ENCODE measurements around the gene COX4I2. TPM values are rescaled to one million over a fixed set of nuclear protein-coding genes. Genes with fewer than 3 reads are reported as not detected.
"Not testable (repeated sequence)": the region's sequence is repeated elsewhere in the genome, so short reads cannot be mapped to it uniquely, and the experiment has no call there.

The COX4I2 gene
- total RNA-seq, 1 experiment from 2014 or later = not detected

- Histone ChIP-seq H3K27me3 (no peaks in the 10 kb centered on the region), H3K4me3 (peak within 1 kb of the TSS; percentile 69), H3K9me3 (no peaks in the 10 kb centered on the region), H3K36me3 (peaks cover 18% of the 10 kb centered on the region)
- DNase-seq = peak; percentile 97
Observed at GRCh38 chr20:31605031-31605901, 32.4 kb upstream of the COX4I2 start, which contains the start of gene ID1. Gene ID1 (plus strand): TSS chr20:31605289. CDS start chr20:31605388, 99 bp downstream.

- Histone ChIP-seq H3K4me3 (peak overlapping the region; percentile 69), H3K36me3 (peaks cover 18% of the 10 kb centered on the region), H3K9me3 (no peaks in the 10 kb centered on the region), H3K27me3 (no peaks in the 10 kb centered on the region)
- peak; percentile 22 for DNase-seq
Observed at GRCh38 chr20:31605902-31606803, 31.6 kb upstream of the COX4I2 start.

GRCh38 chr20:31606804-31607639 lies 30.7 kb upstream of the COX4I2 start:
- H3K36me3 ChIP-seq = peaks cover 18% of the 10 kb centered on the region
- DNase-seq = peak; percentile 74
- H3K27me3 ChIP-seq = no peaks in the 10 kb centered on the region
- H3K4me3 ChIP-seq = peak overlapping the region; percentile 69
- H3K9me3 ChIP-seq = no peaks in the 10 kb centered on the region

GRCh38 chr20:31607640-31608250 lies 30.0 kb upstream of the COX4I2 start:
- H3K4me3 ChIP-seq = peak overlapping the region; percentile 69
- no peak for DNase-seq
- H3K27me3 ChIP-seq = no peaks in the 10 kb centered on the region
- no peaks in the 10 kb centered on the region for H3K9me3 ChIP-seq
- peaks cover 18% of the 10 kb centered on the region for H3K36me3 ChIP-seq

GRCh38 chr20:31608251-31608945 lies 29.3 kb upstream of the COX4I2 start:
- no peak overlapping the region for H3K4me3 ChIP-seq
- H3K27me3 ChIP-seq = no peaks in the 10 kb centered on the region
- no peaks in the 10 kb centered on the region for H3K9me3 ChIP-seq
- peaks cover 18% of the 10 kb centered on the region for H3K36me3 ChIP-seq
- DNase-seq = peak; percentile 56

GRCh38 chr20:31612271-31612640 lies 25.5 kb upstream of the COX4I2 start:
- not testable (repeated sequence) for H3K36me3 ChIP-seq, H3K9me3 ChIP-seq, H3K27me3 ChIP-seq, H3K4me3 ChIP-seq, DNase-seq

GRCh38 chr20:31615416-31615815 lies 22.3 kb upstream of the COX4I2 start:
- no peak for DNase-seq
- no peaks in the 10 kb centered on the region for H3K27me3 ChIP-seq
- H3K36me3 ChIP-seq = no peaks in the 10 kb centered on the region
- H3K9me3 ChIP-seq = no peaks in the 10 kb centered on the region
- no peak overlapping the region for H3K4me3 ChIP-seq

- Histone ChIP-seq H3K9me3 (no peaks in the 10 kb centered on the region), H3K4me3 (no peak overlapping the region), H3K27me3 (no peaks in the 10 kb centered on the region), H3K36me3 (no peaks in the 10 kb centered on the region)
- DNase-seq = no peak
Observed at GRCh38 chr20:31617432-31618104, 20.1 kb upstream of the COX4I2 start.

- H3K9me3 ChIP-seq = no peaks in the 10 kb centered on the region
- no peaks in the 10 kb centered on the region for H3K27me3 ChIP-seq
- no peaks in the 10 kb centered on the region for H3K36me3 ChIP-seq
- no peak overlapping the region for H3K4me3 ChIP-seq
- no peak for DNase-seq
Observed at GRCh38 chr20:31620246-31620645, 17.5 kb upstream of the COX4I2 start.

GRCh38 chr20:31623123-31623505 lies 14.6 kb upstream of the COX4I2 start:
- not testable (repeated sequence) for DNase-seq, H3K36me3 ChIP-seq, H3K9me3 ChIP-seq

GRCh38 chr20:31626534-31626933 lies 11.2 kb upstream of the COX4I2 start:
- H3K9me3 ChIP-seq, DNase-seq, H3K27me3 ChIP-seq, H3K36me3 ChIP-seq, H3K4me3 ChIP-seq: not testable (repeated sequence)

More at GRCh38 chr20:31623123-31623505, 14.6 kb upstream of the COX4I2 start:
- H3K27me3 ChIP-seq, H3K4me3 ChIP-seq: not testable (repeated sequence)

- not testable (repeated sequence) for H3K9me3 ChIP-seq, H3K4me3 ChIP-seq, DNase-seq, H3K27me3 ChIP-seq, H3K36me3 ChIP-seq
Observed at GRCh38 chr20:31628057-31628456, 9.7 kb upstream of the COX4I2 start.

GRCh38 chr20:31630187-31630790 lies 7.4 kb upstream of the COX4I2 start:
- Histone ChIP-seq H3K9me3 (no peaks in the 10 kb centered on the region), H3K36me3 (no peaks in the 10 kb centered on the region), H3K4me3 (no peak overlapping the region), H3K27me3 (no peaks in the 10 kb centered on the region)
- DNase-seq = no peak

GRCh38 chr20:31632548-31633338 lies 5.0 kb upstream of the COX4I2 start:
- H3K27me3 ChIP-seq = no peaks in the 10 kb centered on the region
- H3K4me3 ChIP-seq = no peak overlapping the region
- H3K36me3 ChIP-seq = no peaks in the 10 kb centered on the region
- H3K9me3 ChIP-seq = no peaks in the 10 kb centered on the region
- no peak for DNase-seq
